Measurements from ENCODE around the gene C1orf141. TPM values are rescaled to one million over a fixed set of nuclear protein-coding genes. Genes with fewer than 3 reads are reported as not detected.

Gene C1orf141
- under 1 TPM; 0.33 to 0.79 TPM for total RNA-seq
- 1 to 10 TPM; 1.6 to 1.9 TPM for polyA plus RNA-seq (ENCODE audit: insufficient read length in 2 of 2)
- long read RNA-seq, donor 1: 0 reads
- long read RNA-seq, donor 2: 0 reads
- long read RNA-seq, donor 3: 0 reads
- long read RNA-seq, donor 4: 0 reads

GRCh38 chr1:67134695-67135094 is at the start of gene C1orf141:
Gene C1orf141 (minus strand): TSS chr1:67134970. CDS start chr1:67127240, 7,730 bp downstream.
- H3K36me3 ChIP-seq (ENCODE audit: control insufficient read depth, insufficient read depth, low read length): no peaks in the 10 kb centered on the region
- 1% methylated on average over 25 of the region's 28 CpGs for WGBS (ENCODE audit: insufficient coverage)
- DNase-seq (ENCODE audit: low read depth in 4 of 6, low spot score in 6 of 6): peak in 4 of 6 donors; percentile 30 to 79 (median 46)
- no peaks in the 10 kb centered on the region for H3K27me3 ChIP-seq (ENCODE audit: control insufficient read depth, insufficient read depth, low read length)
- H3K4me3 ChIP-seq (ENCODE audit: low read depth, low read length): peak within 1 kb of the TSS; percentile 30
- H3K4me1 ChIP-seq (ENCODE audit: control insufficient read depth, insufficient read depth, low read length): peaks cover 10% of the 10 kb centered on the region
- H3K9me3 ChIP-seq (ENCODE audit: control insufficient read depth, insufficient read depth, low read length): no peaks in the 10 kb centered on the region
- H3K27ac ChIP-seq (ENCODE audit: low read depth, low read length): no peak within 1 kb of the TSS

- Histone ChIP-seq H3K9me3 (ENCODE audit: control insufficient read depth, insufficient read depth, low read length) (no peaks in the 10 kb centered on the region), H3K4me3 (ENCODE audit: low read depth, low read length) (no peak overlapping the region), H3K27ac (ENCODE audit: low read depth, low read length) (no peak overlapping the region), H3K27me3 (ENCODE audit: control insufficient read depth, insufficient read depth, low read length) (no peaks in the 10 kb centered on the region), H3K36me3 (ENCODE audit: control insufficient read depth, insufficient read depth, low read length) (no peaks in the 10 kb centered on the region), H3K4me1 (ENCODE audit: control insufficient read depth, insufficient read depth, low read length) (no peaks in the 10 kb centered on the region)
- WGBS (ENCODE audit: insufficient coverage): 100% methylated on average over 2 of the region's 3 CpGs
- DNase-seq (ENCODE audit: low read depth in 4 of 6, low spot score in 6 of 6): no peak
Observed at GRCh38 chr1:67175530-67176087, 40.8 kb upstream of the C1orf141 start.

GRCh38 chr1:67174716-67175284 is 40.0 kb upstream of the C1orf141 start:
- no peaks in the 10 kb centered on the region for H3K27me3 ChIP-seq (ENCODE audit: control insufficient read depth, insufficient read depth, low read length)
- 88% methylated on average over 1 of the region's 2 CpGs for WGBS (ENCODE audit: insufficient coverage)
- H3K9me3 ChIP-seq (ENCODE audit: control insufficient read depth, insufficient read depth, low read length): no peaks in the 10 kb centered on the region
- H3K27ac ChIP-seq (ENCODE audit: low read depth, low read length): no peak overlapping the region
- no peak overlapping the region for H3K4me3 ChIP-seq (ENCODE audit: low read depth, low read length)
- H3K4me1 ChIP-seq (ENCODE audit: control insufficient read depth, insufficient read depth, low read length): no peaks in the 10 kb centered on the region
- no peaks in the 10 kb centered on the region for H3K36me3 ChIP-seq (ENCODE audit: control insufficient read depth, insufficient read depth, low read length)
- no peak for DNase-seq (ENCODE audit: low read depth in 4 of 6, low spot score in 6 of 6)

GRCh38 chr1:67173988-67174387 is 39.2 kb upstream of the C1orf141 start:
- Histone ChIP-seq H3K9me3 (ENCODE audit: control insufficient read depth, insufficient read depth, low read length) (no peaks in the 10 kb centered on the region), H3K4me1 (ENCODE audit: control insufficient read depth, insufficient read depth, low read length) (no peaks in the 10 kb centered on the region), H3K27ac (ENCODE audit: low read depth, low read length) (no peak overlapping the region), H3K4me3 (ENCODE audit: low read depth, low read length) (no peak overlapping the region), H3K36me3 (ENCODE audit: control insufficient read depth, insufficient read depth, low read length) (no peaks in the 10 kb centered on the region), H3K27me3 (ENCODE audit: control insufficient read depth, insufficient read depth, low read length) (no peaks in the 10 kb centered on the region)
- no peak for DNase-seq (ENCODE audit: low read depth in 4 of 6, low spot score in 6 of 6)

- H3K4me3 ChIP-seq (ENCODE audit: low read depth, low read length): no peak overlapping the region
- no peaks in the 10 kb centered on the region for H3K9me3 ChIP-seq (ENCODE audit: control insufficient read depth, insufficient read depth, low read length)
- no peak overlapping the region for H3K27ac ChIP-seq (ENCODE audit: low read depth, low read length)
- H3K36me3 ChIP-seq (ENCODE audit: control insufficient read depth, insufficient read depth, low read length): no peaks in the 10 kb centered on the region
- DNase-seq (ENCODE audit: low read depth in 4 of 6, low spot score in 6 of 6): no peak
- no peaks in the 10 kb centered on the region for H3K4me1 ChIP-seq (ENCODE audit: control insufficient read depth, insufficient read depth, low read length)
- no peaks in the 10 kb centered on the region for H3K27me3 ChIP-seq (ENCODE audit: control insufficient read depth, insufficient read depth, low read length)
- no CpG with 5 or more reads among the region's 1 CpG for WGBS (ENCODE audit: insufficient coverage)
Observed at GRCh38 chr1:67171978-67172377, 37.2 kb upstream of the C1orf141 start.

- no peaks in the 10 kb centered on the region for H3K27me3 ChIP-seq (ENCODE audit: control insufficient read depth, insufficient read depth, low read length)
- WGBS (ENCODE audit: insufficient coverage): 88% methylated on average over 1 of the region's 2 CpGs
- H3K4me3 ChIP-seq (ENCODE audit: low read depth, low read length): no peak overlapping the region
- H3K4me1 ChIP-seq (ENCODE audit: control insufficient read depth, insufficient read depth, low read length): no peaks in the 10 kb centered on the region
- no peak overlapping the region for H3K27ac ChIP-seq (ENCODE audit: low read depth, low read length)
- no peaks in the 10 kb centered on the region for H3K36me3 ChIP-seq (ENCODE audit: control insufficient read depth, insufficient read depth, low read length)
- H3K9me3 ChIP-seq (ENCODE audit: control insufficient read depth, insufficient read depth, low read length): no peaks in the 10 kb centered on the region
- no peak for DNase-seq (ENCODE audit: low read depth in 4 of 6, low spot score in 6 of 6)
Observed at GRCh38 chr1:67171574-67171955, 36.8 kb upstream of the C1orf141 start.

- no peak overlapping the region for H3K27ac ChIP-seq (ENCODE audit: low read depth, low read length)
- no peaks in the 10 kb centered on the region for H3K4me1 ChIP-seq (ENCODE audit: control insufficient read depth, insufficient read depth, low read length)
- no peaks in the 10 kb centered on the region for H3K36me3 ChIP-seq (ENCODE audit: control insufficient read depth, insufficient read depth, low read length)
- no CpG with 5 or more reads among the region's 2 CpGs for WGBS (ENCODE audit: insufficient coverage)
- no peak for DNase-seq (ENCODE audit: low read depth in 4 of 6, low spot score in 6 of 6)
- H3K4me3 ChIP-seq (ENCODE audit: low read depth, low read length): no peak overlapping the region
- H3K27me3 ChIP-seq (ENCODE audit: control insufficient read depth, insufficient read depth, low read length): no peaks in the 10 kb centered on the region
- H3K9me3 ChIP-seq (ENCODE audit: control insufficient read depth, insufficient read depth, low read length): no peaks in the 10 kb centered on the region
Observed at GRCh38 chr1:67170751-67171573, 36.2 kb upstream of the C1orf141 start.

GRCh38 chr1:67169932-67170331 is 35.2 kb upstream of the C1orf141 start:
- Histone ChIP-seq H3K27me3 (ENCODE audit: control insufficient read depth, insufficient read depth, low read length) (no peaks in the 10 kb centered on the region), H3K4me1 (ENCODE audit: control insufficient read depth, insufficient read depth, low read length) (no peaks in the 10 kb centered on the region), H3K36me3 (ENCODE audit: control insufficient read depth, insufficient read depth, low read length) (no peaks in the 10 kb centered on the region), H3K4me3 (ENCODE audit: low read depth, low read length) (no peak overlapping the region), H3K9me3 (ENCODE audit: control insufficient read depth, insufficient read depth, low read length) (no peaks in the 10 kb centered on the region), H3K27ac (ENCODE audit: low read depth, low read length) (no peak overlapping the region)
- no CpG with 5 or more reads among the region's 3 CpGs for WGBS (ENCODE audit: insufficient coverage)
- DNase-seq (ENCODE audit: low read depth in 4 of 6, low spot score in 6 of 6): no peak

GRCh38 chr1:67169496-67169895 is 34.7 kb upstream of the C1orf141 start:
- DNase-seq (ENCODE audit: low read depth in 4 of 6, low spot score in 6 of 6): no peak
- WGBS (ENCODE audit: insufficient coverage): no CpG with 5 or more reads among the region's 2 CpGs
- H3K27me3 ChIP-seq (ENCODE audit: control insufficient read depth, insufficient read depth, low read length): no peaks in the 10 kb centered on the region
- no peaks in the 10 kb centered on the region for H3K9me3 ChIP-seq (ENCODE audit: control insufficient read depth, insufficient read depth, low read length)
- no peak overlapping the region for H3K27ac ChIP-seq (ENCODE audit: low read depth, low read length)
- no peaks in the 10 kb centered on the region for H3K4me1 ChIP-seq (ENCODE audit: control insufficient read depth, insufficient read depth, low read length)
- H3K36me3 ChIP-seq (ENCODE audit: control insufficient read depth, insufficient read depth, low read length): no peaks in the 10 kb centered on the region
- H3K4me3 ChIP-seq (ENCODE audit: low read depth, low read length): no peak overlapping the region
